HG02571 (cell line): ENCODE data around the gene KRTAP10-2.

Source experiments
- ATAC-seq: cut with Tn5 transposase; IDR thresholded peaks from one replicate; pipeline ENCODE4 v1.9.1; 2021; ENCODE audit warnings: mild to moderate bottlenecking, moderate library complexity; ENCODE audit not compliant: unreplicated experiment

KRTAP10-2 gene

GRCh38 chr21:44515359-44516165, 35.7 kb downstream of the KRTAP10-2 start:
- ATAC-seq = no peak

- no peak for ATAC-seq
Observed at GRCh38 chr21:44514746-44515358, 36.5 kb downstream of the KRTAP10-2 start.

- no peak for ATAC-seq
Observed at GRCh38 chr21:44514218-44514520, 37.1 kb downstream of the KRTAP10-2 start.

GRCh38 chr21:44513389-44514217, 37.7 kb downstream of the KRTAP10-2 start:
- no peak for ATAC-seq

GRCh38 chr21:44512496-44513388, 38.6 kb downstream of the KRTAP10-2 start:
- ATAC-seq = no peak

GRCh38 chr21:44511938-44512275, 39.4 kb downstream of the KRTAP10-2 start:
- no peak for ATAC-seq

GRCh38 chr21:44511219-44511937, 39.9 kb downstream of the KRTAP10-2 start:
- no peak for ATAC-seq

GRCh38 chr21:44510508-44511218, 40.6 kb downstream of the KRTAP10-2 start:
- no peak for ATAC-seq

- no peak for ATAC-seq
Observed at GRCh38 chr21:44510109-44510507, 41.2 kb downstream of the KRTAP10-2 start.

- ATAC-seq = no peak
Observed at GRCh38 chr21:44509539-44509938, 41.8 kb downstream of the KRTAP10-2 start.

- no peak for ATAC-seq
Observed at GRCh38 chr21:44508711-44509445, 42.4 kb downstream of the KRTAP10-2 start.

GRCh38 chr21:44508426-44508710, 42.9 kb downstream of the KRTAP10-2 start:
- ATAC-seq = no peak

- no peak for ATAC-seq
Observed at GRCh38 chr21:44507673-44508425, 43.5 kb downstream of the KRTAP10-2 start.

GRCh38 chr21:44506279-44507255, 44.7 kb downstream of the KRTAP10-2 start:
- no peak for ATAC-seq

- no peak for ATAC-seq
Observed at GRCh38 chr21:44505673-44506278, 45.5 kb downstream of the KRTAP10-2 start.

GRCh38 chr21:44503901-44504399, 47.4 kb downstream of the KRTAP10-2 start:
- ATAC-seq = no peak
